Measurements from ENCODE around the gene QRICH2.

DNA sequence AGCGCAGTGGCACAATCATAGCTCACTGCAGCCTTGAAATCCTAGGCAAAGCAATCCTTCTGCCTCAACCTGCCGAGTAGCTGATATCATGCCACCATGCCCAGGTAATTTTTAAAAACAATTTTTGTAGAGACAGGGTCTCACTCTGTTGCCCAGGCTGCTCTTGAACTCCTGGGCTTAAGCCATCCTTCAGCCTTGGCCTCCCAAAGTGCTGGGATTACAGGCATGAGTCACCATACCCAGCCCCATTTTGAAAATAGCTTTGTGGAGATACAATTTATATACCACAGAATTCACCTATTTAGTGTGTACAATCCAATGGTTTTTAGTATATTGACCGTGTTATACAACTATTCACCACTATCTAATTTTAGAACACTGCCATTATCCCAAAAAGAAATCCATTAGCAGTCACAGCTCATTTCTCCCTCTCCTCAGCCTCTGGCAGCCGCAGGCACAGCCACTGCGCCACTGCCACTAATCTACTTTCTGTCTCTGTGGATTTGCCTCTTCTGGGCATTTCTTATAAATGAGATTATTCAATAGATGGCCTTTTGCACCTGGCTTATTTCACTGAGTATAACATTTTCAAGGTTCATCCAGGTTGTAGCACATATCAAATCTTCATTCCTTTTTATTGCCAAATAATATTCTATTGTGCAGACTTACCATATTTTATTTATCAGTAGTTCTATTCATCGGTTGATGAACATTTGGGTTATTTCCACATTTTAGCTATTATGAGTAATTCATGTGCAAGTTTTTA is 74.3 kb downstream of the QRICH2 start:
- TF ChIP-seq, protein P1, sequence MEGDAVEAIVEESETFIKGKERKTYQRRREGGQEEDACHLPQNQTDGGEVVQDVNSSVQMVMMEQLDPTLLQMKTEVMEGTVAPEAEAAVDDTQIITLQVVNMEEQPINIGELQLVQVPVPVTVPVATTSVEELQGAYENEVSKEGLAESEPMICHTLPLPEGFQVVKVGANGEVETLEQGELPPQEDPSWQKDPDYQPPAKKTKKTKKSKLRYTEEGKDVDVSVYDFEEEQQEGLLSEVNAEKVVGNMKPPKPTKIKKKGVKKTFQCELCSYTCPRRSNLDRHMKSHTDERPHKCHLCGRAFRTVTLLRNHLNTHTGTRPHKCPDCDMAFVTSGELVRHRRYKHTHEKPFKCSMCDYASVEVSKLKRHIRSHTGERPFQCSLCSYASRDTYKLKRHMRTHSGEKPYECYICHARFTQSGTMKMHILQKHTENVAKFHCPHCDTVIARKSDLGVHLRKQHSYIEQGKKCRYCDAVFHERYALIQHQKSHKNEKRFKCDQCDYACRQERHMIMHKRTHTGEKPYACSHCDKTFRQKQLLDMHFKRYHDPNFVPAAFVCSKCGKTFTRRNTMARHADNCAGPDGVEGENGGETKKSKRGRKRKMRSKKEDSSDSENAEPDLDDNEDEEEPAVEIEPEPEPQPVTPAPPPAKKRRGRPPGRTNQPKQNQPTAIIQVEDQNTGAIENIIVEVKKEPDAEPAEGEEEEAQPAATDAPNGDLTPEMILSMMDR (IDR thresholded peaks at IDR 0.05; ENCODE audit: low read length): no peak
- no peak for TF ChIP-seq EZH2 (optimal IDR thresholded peaks at IDR 0.05; ENCODE audit: low read depth, low read length)

Data from MM.1S (cell line).